ENCODE measurements around the gene AMOTL2.
A peak's percentile ranks its signal among the peaks of the same experiment; 100 is the strongest.

AMOTL2 gene

DNA sequence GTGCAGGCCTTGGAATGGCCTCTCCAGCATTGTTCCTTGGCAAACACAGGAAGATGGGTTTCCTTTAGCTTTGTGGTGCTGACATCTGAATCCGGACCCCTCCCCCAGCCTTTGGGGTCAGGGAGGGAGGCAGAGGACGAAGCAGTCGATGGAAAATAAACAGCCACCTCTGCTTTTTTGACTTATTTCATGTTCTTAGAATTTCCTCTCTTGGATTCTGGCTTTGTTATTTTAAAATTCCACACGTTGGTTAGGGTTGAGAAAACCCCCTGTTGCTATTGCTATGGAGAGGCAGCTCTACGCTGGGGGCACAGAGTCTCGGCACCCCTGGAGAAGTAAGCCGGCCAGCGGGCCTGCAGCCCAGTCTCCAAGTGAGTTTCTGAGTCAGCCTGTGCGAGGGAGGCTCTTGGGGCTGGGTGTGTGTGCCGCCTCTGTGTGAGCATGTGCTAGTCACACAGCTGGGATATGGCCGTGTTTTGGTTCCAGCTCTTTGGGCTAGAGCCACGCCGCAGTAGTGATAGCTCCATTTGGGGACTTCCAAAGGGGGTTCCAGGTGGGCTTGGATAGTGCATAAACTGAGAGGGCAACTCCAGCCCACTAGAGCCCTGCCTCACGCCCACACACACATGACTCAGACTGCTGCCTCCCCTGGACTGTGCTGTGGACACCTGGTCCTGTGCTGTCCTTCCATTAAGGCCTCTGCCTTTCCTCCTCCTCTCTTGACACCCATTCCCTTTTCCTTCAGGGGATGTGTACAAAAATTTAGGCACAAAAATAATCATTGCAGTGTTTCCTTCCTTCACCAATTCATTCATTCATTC, 58.8 kb downstream of the AMOTL2 start:
- no peak for DNase-seq (ENCODE audit: low read depth in 2 of 2)

DNA sequence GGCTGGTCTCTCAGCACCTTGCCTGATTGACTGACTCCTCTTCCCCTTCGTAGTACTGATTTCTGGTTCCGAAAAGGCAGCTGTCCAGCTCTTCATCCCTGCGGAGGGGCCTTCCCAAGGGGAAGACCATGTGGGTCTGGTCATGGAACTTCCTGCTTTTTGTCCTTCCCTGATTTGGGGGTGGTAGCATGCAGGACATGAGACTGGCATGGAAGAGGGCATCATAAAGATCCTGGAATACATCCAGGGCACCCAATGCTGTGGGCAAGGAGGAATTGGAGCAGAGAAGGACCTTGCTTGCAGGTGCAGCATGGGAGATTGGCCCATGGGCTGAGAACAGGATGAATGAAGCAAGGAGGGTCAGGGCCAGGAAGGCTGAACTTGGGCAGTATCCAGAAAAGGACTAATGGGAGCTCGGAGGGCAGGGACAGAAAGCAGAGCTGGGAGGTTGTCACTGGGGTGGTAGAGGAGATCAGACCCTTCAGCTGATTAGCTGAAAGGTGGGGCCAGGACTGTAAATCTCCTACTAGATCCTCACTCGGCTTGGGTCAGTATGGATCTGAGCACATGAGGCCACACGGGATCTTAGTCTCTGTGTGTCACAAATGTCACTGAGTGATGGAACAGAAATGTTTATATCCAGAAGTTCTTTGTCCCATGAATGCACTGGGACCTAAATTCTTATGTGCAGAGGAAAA, 59.5 kb downstream of the AMOTL2 start:
- DNase-seq (ENCODE audit: low read depth in 2 of 2) = no peak

DNA sequence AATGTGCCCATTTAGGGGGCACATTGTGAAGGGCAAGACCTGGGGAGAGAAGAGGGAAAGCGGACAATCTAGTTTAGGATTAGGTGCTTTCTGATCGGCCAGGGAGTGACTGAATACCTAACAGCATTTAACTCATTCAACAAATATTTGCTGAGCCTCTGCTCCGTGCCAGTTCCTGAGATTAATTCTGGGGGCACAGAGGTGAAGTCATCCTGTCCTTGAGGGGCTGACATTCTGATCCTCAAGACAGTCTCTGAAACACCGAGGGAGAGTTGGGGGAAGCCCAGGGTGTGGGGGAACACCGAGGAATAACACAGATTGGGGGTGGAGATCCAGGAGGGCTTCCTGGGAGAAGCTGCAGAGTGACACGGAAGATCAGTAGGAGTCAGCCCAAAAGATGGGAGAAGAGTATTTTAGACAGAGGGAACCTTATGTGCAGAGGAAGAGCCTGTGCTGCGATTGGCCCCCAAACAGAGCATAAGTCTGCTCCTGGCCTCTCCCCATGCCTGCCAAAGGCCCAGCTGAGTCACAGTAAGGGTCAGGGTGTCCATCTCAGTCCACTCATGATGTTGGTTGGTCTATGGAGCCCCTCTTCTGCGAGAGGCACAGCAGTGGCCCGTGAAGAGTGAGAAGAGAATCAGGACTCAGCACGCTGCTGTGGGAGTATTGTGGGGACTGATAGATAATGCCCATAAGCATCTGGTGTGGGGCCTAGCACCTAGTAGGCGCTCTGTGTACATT, 60.2 kb downstream of the AMOTL2 start:
- no peak for DNase-seq (ENCODE audit: low read depth in 2 of 2)

DNA sequence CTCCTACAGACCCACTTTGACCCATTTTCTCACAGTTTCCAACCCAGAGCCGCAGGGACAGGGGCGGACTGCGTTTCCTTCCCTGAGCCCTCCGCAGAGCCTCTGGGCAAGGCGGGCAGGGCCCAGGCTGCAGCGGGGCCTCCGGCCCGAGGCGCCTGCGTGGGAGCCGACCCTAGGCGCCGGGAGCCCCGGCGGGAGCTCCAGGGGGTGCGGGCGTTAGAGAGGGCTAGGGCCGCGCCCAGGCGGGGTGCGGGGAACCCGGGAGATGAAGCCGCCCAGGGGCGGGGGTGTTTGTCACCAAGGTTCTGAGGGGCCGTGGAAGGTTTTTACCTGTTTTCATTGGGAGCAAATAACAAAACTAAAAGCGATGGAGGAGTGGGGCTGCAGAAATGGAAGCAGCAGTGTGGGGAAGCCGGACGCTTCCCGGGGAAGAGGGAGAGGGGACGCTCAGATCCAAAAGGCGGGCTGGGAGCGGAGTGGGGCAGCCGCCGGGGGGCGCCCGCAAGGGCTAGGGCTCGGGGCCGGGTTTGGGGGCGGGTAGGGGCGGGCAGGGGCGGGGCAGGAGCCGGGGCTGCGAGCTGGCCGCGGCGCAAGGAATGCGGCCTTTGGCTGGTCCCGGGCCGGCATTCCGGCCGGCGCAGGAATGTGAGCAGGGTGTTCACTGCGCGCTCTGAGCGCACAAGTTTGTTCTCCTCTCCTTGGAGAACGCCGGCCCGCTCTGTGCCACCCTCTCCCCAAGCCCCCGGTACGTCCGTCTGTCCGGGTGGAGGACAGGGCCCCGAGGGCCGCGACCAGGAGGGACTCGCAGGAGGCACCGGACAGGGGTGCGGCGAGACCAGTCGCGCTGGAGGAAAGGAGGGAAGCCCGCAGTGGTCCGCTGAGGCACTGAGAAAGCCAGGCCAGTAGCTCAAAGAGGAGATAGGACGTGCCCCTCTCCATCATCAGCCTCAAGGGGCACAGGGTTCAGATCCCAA, 61.1 kb downstream of the AMOTL2 start:
- DNase-seq (ENCODE audit: low read depth in 2 of 2) = no peak

DNA sequence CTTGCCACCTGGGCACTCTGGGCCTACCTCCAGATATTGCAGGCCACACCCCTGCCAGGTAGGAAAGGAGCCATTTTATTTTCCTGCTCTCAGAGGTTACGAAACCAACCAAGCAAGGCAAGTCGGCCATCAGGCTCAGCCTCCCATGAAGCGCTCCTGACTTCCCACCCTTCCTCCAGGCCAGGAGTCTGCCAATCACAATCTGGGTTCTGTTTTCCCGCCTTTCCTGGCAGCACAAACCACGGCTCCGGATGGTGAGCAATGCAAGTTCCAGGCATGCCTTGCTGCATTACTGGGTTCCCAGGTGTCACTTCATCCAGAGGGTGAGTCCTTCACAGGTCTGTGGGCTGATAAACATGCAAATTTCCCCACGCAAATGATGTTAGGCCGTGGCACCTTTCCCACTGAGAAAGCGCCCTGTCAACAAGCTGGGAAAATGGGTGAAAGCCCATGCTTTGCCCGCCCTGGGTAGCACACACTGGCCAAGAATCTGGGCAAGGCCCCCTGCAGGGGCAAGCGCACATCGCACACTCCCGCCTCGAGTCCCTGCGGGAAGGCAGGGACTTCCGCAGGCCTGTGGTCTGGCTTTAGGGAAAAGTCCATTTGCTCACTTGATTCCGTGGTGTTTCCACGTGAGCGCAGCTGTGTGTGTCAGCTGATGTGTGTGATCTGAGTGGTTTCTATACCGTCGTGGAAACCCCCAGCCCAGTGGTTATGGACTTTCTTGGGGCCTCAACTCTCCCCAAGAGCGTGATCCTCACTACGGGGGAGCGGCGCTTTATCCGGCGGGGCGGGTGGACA, 62.0 kb downstream of the AMOTL2 start:
- DNase-seq (ENCODE audit: low read depth in 2 of 2) = no peak

DNA sequence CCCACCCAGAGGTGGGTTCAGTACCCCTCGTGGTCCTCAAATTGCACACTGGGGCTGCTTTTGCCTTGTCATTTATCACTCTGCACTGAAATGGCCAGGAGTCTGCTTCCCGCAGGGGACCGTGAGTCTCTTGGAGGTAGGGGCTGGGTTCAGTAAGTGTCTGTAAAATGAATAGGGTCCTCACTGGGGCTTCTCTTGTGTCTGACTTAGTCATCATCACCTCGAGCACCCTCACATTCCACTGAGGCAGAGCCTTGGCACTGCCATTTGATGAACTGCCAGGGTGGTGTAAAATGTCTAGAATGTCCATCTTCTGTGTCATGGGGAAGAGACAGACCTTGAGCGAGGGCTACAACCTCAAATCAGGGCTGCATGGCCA, 62.6 kb downstream of the AMOTL2 start:
- DNase-seq (ENCODE audit: low read depth in 2 of 2) = no peak

DNA sequence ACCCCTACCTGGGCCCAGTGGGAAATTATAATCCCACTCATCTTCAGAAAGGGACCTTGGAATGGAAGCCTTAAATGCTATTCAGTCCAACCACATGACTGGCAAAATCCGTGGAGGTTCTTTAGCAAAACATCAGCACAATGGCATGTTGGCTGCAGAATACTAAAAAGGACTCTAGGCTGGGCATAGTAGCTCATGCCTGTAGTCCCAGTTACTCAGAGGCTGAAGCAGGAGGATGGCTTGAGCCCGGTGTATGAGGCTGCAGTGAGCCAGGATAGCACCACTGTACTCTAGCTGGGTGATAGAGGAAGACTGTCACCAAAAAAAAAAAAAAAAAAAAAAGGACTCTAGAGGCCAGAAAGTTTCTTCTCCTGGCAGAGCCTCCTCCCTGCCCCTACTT, 63.0 kb downstream of the AMOTL2 start:
- DNase-seq (ENCODE audit: low read depth in 2 of 2) = no peak

DNA sequence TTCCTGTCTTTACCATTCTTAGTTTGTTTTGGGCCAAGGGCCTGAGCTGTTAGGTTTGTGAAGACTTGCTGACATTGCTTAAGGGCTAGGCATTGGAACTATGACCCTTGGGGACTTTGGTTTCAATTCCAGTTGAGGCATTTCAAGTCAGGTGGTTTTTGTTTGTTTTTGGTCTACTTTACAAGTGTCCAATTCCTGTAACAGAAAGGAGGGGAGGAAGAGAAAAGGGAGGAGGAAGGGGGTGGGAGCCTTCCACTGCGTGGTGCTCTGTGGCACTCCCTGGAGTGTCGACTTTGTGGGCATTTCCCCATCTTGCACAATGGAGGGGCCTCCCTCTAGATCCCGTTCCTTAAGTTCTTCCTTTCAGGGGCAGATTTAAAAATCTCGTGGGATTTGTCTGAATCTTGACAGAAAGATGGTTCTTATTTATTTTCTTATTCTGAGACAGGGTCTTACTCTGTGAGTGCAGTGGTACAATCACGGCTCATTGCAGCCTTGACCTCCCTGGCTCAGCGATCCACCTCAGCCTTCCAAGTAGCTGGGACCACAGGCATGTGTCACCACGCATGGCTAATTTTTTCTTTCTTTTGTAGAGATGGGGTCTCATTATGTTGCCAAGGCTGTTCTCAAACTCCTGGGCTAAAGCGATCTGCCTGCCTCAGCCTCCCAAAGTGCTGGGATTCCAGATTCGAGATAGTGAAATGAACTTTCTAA, 64.1 kb downstream of the AMOTL2 start:
- no peak for DNase-seq (ENCODE audit: low read depth in 2 of 2)

DNA sequence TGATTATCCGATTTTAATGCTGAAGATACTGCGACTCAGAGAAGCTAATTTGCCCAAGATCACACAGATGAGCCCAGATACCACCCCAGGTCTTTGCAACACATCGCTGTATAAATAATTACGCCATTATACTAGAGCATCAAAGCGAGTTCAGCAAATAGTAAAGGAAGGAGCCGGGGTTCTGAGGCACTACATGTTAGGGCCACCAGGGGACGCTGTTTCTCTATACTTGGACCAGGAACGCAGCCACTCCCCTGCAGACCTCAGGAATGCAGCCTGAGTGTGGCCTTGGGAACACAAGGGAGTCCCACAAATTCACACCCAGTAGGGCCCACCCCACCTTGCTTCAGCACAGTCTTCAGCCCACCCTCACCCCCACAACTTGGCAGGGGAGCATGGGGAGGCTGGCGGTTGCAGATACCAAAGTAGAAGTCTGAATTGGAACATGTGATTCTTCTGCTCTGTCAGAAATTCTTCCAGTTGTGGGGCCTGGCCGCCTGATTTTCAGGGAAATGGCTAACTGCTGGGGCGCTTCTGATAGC, 65.8 kb downstream of the AMOTL2 start:
- peak; percentile 66 to 71 for DNase-seq (ENCODE audit: low read depth in 2 of 2)

DNA sequence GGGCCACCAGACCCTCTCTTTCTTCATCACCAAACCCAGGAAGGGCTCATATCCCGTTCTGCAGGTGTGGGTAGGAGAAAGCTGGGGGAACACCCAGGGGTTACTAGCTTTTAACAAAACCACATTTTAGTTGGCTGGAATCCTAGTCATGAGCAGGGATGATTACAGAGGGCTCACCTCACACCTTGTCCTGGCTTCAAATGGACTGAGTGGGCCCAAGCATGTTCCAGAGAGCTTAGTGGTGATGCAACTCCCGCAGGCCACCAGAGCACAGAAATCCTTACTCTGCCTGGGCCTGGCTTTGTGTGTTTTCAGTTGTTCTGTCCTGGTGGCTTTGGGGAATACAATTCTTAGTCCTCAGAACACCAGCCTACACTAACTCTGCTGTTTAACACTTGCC, 66.8 kb downstream of the AMOTL2 start:
- DNase-seq (ENCODE audit: low read depth in 2 of 2) = no peak

DNA sequence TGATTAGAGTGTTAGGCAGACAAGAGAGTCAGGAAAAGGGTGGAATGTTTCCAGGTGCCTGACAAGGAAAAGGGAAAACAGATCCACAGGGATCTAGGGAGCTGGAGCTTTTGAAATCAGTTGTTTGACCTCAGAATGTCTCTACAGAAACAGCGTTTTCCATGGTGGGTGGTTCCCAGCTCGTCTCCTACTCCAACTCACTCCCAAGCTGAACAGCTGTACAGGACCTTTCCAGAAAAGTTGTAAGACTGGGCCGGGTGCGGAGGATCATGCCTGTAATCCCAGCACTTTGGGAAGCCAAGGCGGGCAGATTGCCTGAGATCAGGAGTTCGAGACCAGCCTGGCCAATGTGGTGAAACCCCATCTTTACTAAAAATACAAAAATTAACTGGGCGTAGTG, 67.9 kb downstream of the AMOTL2 start:
- no peak for DNase-seq (ENCODE audit: low read depth in 2 of 2)
